Measurements from ENCODE around the gene ARID1B. TPM values are rescaled to one million over a fixed set of nuclear protein-coding genes. Genes with fewer than 3 reads are reported as not detected.

Gene ARID1B
- 100 to 1,000 TPM in 1 of 4 donors, 10 to 100 TPM in 3; 70.5 to 135 (median 78.2) TPM for total RNA-seq

DNA sequence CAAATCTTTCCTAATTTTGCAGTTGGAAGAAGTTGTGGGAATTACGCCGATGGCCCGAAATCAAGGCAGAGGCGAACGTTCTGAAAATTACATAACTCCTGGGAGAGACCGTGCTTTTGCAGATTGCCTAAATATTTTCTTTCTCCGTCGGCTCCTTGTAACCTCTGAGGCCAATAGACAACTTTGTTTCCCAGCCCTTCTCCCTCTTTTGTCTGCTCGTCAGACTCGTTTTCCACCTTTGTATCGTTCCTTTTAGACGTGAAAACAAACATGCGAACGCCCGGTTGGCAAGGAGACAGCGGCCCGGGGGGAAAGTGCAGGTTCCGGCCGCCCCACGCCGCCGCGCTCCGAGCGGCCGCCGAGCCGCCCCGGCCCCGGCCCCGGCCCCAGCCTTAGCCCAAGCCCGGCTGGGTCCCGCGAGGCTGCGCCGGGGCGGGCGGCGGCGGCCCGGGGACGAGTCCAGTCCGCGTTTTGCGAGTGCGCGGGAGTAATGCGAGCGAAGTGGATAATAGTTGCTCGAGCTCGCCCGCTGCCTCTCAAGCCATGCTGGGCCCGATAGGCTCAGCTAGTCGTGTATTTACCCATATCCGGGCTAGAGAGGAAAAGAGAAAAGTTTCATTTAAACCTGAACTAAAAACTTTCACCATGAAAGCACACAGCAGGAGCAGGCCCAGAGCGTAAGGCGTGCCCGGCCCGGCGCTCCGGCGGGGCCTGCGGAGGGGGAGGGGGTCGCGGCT, at the start of gene ARID1B:
ARID1B (plus strand) TSS at position 539 of the 737 bp plus-strand sequence. CDS start 303 bp downstream, outside the sequence.
- ATAC-seq (ENCODE audit: low FRiP score) (peak; percentile 78), DNase-seq (ENCODE audit: low spot score) (peak; percentile 52)
- no peak for TF ChIP-seq CTCF (IDR thresholded peaks at IDR 0.05)

DNA sequence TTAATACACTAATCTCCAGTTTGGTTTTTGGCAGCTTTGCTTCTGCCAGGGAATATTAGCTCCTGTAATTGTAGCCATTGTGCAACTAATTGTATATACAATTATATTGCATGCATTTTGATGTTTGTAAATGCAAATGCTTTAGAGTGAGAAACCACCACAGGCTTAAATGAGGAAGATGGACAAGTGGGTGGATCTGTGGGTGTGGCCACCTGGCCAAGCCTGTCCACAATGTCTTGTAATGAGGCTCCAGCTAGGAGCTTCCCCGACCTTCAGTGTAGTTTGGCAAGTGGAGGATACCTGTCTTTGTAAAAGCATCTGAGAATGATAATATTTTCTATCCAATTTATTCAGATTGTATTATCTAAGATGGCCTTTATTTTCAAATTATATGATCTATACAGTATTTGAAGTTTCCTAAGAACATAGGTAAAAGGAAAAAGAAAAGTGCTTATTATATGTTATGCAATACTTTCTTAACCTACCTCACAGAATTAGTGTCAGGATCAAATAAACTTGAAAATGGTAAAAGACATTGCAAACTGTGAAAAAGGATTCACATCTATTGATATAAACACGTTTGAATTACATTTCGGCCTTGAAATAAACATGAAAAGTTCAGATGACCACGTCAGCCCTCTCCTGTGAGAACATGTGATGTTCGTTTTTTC, 49.3 kb upstream of the ARID1B start:
- DNase-seq (ENCODE audit: low spot score): no peak
- ATAC-seq (ENCODE audit: low FRiP score): no peak
- no peak for TF ChIP-seq CTCF (IDR thresholded peaks at IDR 0.05)

DNA sequence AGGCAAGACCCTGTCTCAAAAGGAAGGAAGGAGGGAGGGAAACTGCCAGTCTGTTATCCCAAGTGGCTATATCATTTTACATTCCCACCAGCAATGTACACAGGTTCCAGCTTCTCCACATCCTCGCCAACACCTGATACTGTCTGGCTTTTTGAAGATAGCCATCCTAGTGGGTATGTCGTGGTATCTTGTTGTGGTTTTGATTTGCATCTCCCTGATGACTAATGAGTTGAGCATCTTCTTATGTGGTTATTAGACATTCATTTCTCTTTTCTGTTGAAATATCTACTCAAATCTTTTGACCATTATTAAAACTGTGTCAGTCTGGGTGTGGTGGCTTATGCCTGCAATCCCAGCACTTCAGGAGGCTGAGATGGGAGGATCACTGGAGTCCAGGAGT, 47.9 kb upstream of the ARID1B start:
- no peak for TF ChIP-seq CTCF (IDR thresholded peaks at IDR 0.05)
- DNase-seq (ENCODE audit: low spot score): no peak
- ATAC-seq (ENCODE audit: low FRiP score): no peak

DNA sequence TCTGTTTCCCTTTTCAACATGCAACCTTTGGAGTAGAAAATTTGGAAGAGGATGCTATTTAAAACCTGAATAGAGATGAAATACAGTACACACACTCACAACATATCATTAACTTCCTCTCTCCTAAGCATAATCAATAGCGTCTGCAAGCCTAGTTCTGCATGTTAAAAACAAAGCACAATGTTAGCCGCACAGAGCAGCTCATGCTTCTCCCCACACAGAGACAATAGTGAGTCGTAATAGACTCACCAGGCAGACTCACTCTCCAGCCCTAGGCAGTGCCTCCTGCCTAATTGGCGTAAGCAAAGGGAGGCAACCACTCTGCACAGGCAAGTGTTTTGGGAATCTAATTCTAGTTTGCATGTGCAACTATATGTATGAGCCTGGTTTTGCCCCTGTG, 45.8 kb upstream of the ARID1B start:
- TF ChIP-seq CTCF (IDR thresholded peaks at IDR 0.05): no peak
- ATAC-seq (ENCODE audit: low FRiP score): no peak
- DNase-seq (ENCODE audit: low spot score): no peak

- no peak for ATAC-seq (ENCODE audit: low FRiP score)
These were observed 41.4 kb upstream of the ARID1B start for GRCh38 chr6:156735751-156736150.

DNA sequence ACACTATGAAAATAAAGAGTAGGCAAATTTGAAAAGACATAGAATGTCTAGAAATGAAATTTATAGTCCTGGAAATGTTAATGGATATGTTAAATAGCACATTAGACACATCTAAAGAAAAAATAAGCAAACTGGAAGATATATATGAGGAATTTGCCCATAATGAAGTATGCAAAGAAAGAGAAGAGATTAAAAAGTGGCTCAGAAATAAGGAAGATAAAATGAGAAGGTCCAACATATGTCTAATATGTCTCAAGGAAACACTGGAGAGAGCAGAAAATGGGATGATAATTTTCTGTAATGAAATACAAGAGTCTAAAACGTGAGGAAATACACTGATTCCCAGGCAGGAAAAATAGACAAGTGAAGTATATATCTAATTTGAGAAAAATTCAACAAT, 36.6 kb upstream of the ARID1B start:
- no peak for TF ChIP-seq CTCF (IDR thresholded peaks at IDR 0.05)
- DNase-seq (ENCODE audit: low spot score) (no peak), ATAC-seq (ENCODE audit: low FRiP score) (no peak)

More at GRCh38 chr6:156735751-156736150, 41.4 kb upstream of the ARID1B start:
- no peak for TF ChIP-seq CTCF (IDR thresholded peaks at IDR 0.05)
- DNase-seq (ENCODE audit: low spot score): no peak
